Panc1 (cell line): ENCODE data around the gene CTCFL.

Experiments
- POLR2AphosphoS5 ChIP-seq: IDR thresholded peaks from 2 replicates; pipeline ENCODE4 v1.6.1; 2012; ENCODE audit warnings: mild to moderate bottlenecking, low read depth, low read length, moderate library complexity
- SIN3A ChIP-seq: IDR thresholded peaks from 2 replicates; pipeline ENCODE4 v1.6.1; 2012; ENCODE audit warnings: low read depth, mild to moderate bottlenecking, low read length, moderate library complexity, borderline replicate concordance; ENCODE audit not compliant: insufficient read depth
- TCF7L2 ChIP-seq: IDR thresholded peaks from 2 replicates; pipeline ENCODE4 v1.6.1; 2011; ENCODE audit warnings: mild to moderate bottlenecking, low read depth, low read length, inconsistent platforms
- TF ChIP-seq, protein P1 (sequence below): fragments of 450-650 bp; IDR thresholded peaks from 2 replicates; pipeline ENCODE4 v1.5.1; 2017; ENCODE audit warnings: mild to moderate bottlenecking
- TF ChIP-seq, protein P2 (sequence below), 2 experiments: IDR thresholded peaks; 2 replicates each; pipeline ENCODE4 v1.6.1; 2011 to 2012; ENCODE audit warnings: low read depth in 2 of 2, control low read depth in 1 of 2, low read length in 1 of 2, mild to moderate bottlenecking in 1 of 2, moderate library complexity in 1 of 2; ENCODE audit not compliant: insufficient read depth in 1 of 2

GRCh38 chr20:57473246-57474048, 51.5 kb downstream of the CTCFL start:
- TF ChIP-seq, protein P1, sequence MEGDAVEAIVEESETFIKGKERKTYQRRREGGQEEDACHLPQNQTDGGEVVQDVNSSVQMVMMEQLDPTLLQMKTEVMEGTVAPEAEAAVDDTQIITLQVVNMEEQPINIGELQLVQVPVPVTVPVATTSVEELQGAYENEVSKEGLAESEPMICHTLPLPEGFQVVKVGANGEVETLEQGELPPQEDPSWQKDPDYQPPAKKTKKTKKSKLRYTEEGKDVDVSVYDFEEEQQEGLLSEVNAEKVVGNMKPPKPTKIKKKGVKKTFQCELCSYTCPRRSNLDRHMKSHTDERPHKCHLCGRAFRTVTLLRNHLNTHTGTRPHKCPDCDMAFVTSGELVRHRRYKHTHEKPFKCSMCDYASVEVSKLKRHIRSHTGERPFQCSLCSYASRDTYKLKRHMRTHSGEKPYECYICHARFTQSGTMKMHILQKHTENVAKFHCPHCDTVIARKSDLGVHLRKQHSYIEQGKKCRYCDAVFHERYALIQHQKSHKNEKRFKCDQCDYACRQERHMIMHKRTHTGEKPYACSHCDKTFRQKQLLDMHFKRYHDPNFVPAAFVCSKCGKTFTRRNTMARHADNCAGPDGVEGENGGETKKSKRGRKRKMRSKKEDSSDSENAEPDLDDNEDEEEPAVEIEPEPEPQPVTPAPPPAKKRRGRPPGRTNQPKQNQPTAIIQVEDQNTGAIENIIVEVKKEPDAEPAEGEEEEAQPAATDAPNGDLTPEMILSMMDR = no peak
- TF ChIP-seq, protein P2, sequence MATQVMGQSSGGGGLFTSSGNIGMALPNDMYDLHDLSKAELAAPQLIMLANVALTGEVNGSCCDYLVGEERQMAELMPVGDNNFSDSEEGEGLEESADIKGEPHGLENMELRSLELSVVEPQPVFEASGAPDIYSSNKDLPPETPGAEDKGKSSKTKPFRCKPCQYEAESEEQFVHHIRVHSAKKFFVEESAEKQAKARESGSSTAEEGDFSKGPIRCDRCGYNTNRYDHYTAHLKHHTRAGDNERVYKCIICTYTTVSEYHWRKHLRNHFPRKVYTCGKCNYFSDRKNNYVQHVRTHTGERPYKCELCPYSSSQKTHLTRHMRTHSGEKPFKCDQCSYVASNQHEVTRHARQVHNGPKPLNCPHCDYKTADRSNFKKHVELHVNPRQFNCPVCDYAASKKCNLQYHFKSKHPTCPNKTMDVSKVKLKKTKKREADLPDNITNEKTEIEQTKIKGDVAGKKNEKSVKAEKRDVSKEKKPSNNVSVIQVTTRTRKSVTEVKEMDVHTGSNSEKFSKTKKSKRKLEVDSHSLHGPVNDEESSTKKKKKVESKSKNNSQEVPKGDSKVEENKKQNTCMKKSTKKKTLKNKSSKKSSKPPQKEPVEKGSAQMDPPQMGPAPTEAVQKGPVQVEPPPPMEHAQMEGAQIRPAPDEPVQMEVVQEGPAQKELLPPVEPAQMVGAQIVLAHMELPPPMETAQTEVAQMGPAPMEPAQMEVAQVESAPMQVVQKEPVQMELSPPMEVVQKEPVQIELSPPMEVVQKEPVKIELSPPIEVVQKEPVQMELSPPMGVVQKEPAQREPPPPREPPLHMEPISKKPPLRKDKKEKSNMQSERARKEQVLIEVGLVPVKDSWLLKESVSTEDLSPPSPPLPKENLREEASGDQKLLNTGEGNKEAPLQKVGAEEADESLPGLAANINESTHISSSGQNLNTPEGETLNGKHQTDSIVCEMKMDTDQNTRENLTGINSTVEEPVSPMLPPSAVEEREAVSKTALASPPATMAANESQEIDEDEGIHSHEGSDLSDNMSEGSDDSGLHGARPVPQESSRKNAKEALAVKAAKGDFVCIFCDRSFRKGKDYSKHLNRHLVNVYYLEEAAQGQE (IDR thresholded peaks at IDR 0.05; ENCODE audit: insufficient read depth in 1 of 2, low read depth in 2 of 2, low read length in 1 of 2) = no peak
- TF ChIP-seq POLR2AphosphoS5 (no peak), TCF7L2 (no peak), SIN3A (no peak)
